Mesenteric fat pad (tissue), 1 donor: ENCODE measurements around the gene SLC9A8. TPM values are rescaled to one million over a fixed set of nuclear protein-coding genes. Genes with fewer than 3 reads are reported as not detected.
A peak's percentile ranks its signal among the peaks of the same experiment; 100 is the strongest.
"Not testable (repeated sequence)": the region's sequence is repeated elsewhere in the genome, so short reads cannot be mapped to it uniquely, and the experiment has no call there.

ENCODE experiments used
- DNase-seq: peaks from one replicate; pipeline ENCODE4 v3.0.0-alpha.2; 2020; ENCODE audit warnings: low spot score
- total RNA-seq: library from RNA; stranded (reverse); fragmentation: NEBNext Ultra II Directional; extraction: Animal tissue kit (Norgen Biotek cat#: 25700); gene quantifications from one replicate; pipeline ENCODE4 v1.2.1, GENCODE V29; 2021
- donor health status: DM: yes; HTN: yes; CAD: no.

The SLC9A8 gene
- total RNA-seq, 1 donor from 2014 or later, result 12.7 TPM

GRCh38 chr20:49786668-49787370, 25.8 kb upstream of the SLC9A8 start:
- no peak for DNase-seq

- no peak for DNase-seq
Observed at GRCh38 chr20:49787371-49788357, 25.0 kb upstream of the SLC9A8 start.

GRCh38 chr20:49790077-49790798, 22.4 kb upstream of the SLC9A8 start:
- DNase-seq, result no peak

- DNase-seq, result no peak
Observed at GRCh38 chr20:49791165-49791564, 21.5 kb upstream of the SLC9A8 start.

GRCh38 chr20:49792006-49792405, 20.6 kb upstream of the SLC9A8 start:
- DNase-seq, result no peak

GRCh38 chr20:49792611-49793010, 20.0 kb upstream of the SLC9A8 start:
- no peak for DNase-seq

GRCh38 chr20:49794336-49795134, 18.1 kb upstream of the SLC9A8 start:
- DNase-seq, result no peak

GRCh38 chr20:49795135-49795424, 17.5 kb upstream of the SLC9A8 start:
- DNase-seq, result no peak

GRCh38 chr20:49796600-49797343, 15.9 kb upstream of the SLC9A8 start:
- no peak for DNase-seq

- no peak for DNase-seq
Observed at GRCh38 chr20:49797344-49797615, 15.3 kb upstream of the SLC9A8 start.

- DNase-seq, result peak; percentile 20
Observed at GRCh38 chr20:49798718-49799117, 13.9 kb upstream of the SLC9A8 start.

GRCh38 chr20:49799698-49800097, 12.9 kb upstream of the SLC9A8 start:
- no peak for DNase-seq

GRCh38 chr20:49803418-49803817, 9.2 kb upstream of the SLC9A8 start:
- no peak for DNase-seq

GRCh38 chr20:49804364-49804763, 8.3 kb upstream of the SLC9A8 start:
- DNase-seq, result no peak

GRCh38 chr20:49805224-49805876, 7.3 kb upstream of the SLC9A8 start:
- not testable (repeated sequence) for DNase-seq

- DNase-seq, result no peak
Observed at GRCh38 chr20:49808753-49809152, 3.9 kb upstream of the SLC9A8 start.

- no peak for DNase-seq
Observed at GRCh38 chr20:49809803-49810359, 2.7 kb upstream of the SLC9A8 start.

GRCh38 chr20:49810491-49811190, 2.0 kb upstream of the SLC9A8 start:
- no peak for DNase-seq
